ENCODE results near the gene SPHK2. TPM values are rescaled to one million over a fixed set of nuclear protein-coding genes. Genes with fewer than 3 reads are reported as not detected.

Gene SPHK2
- total RNA-seq, 1 donor = 4.5 TPM

Other genes starting within 250 kb of the SPHK2 start
- 20.0 TPM for gene KDELR1, start 228.0 kb upstream of the SPHK2 start, total RNA-seq
- gene GRIN2D, start 225.8 kb upstream of the SPHK2 start, total RNA-seq = 0.10 TPM
- 15.2 TPM for gene GRWD1, start 173.5 kb upstream of the SPHK2 start, total RNA-seq
- 1.7 TPM for gene KCNJ14, start 163.9 kb upstream of the SPHK2 start, total RNA-seq
- gene CYTH2, start 150.1 kb upstream of the SPHK2 start, total RNA-seq = 14.9 TPM
- 1.5 TPM for gene LMTK3, start 107.7 kb upstream of the SPHK2 start, total RNA-seq
- gene SULT2B1, start 67.3 kb upstream of the SPHK2 start, total RNA-seq = not detected
- gene SPACA4, start 12.8 kb upstream of the SPHK2 start, total RNA-seq = not detected
- 0.73 TPM for gene FAM83E, start 4.4 kb upstream of the SPHK2 start, total RNA-seq
- gene RPL18, start 328 bp upstream of the SPHK2 start, total RNA-seq = 2,431 TPM
- 28.2 TPM for gene DBP, start 17.9 kb downstream of the SPHK2 start, total RNA-seq
- gene CA11, start 26.7 kb downstream of the SPHK2 start, total RNA-seq = 2.4 TPM
- 0.63 TPM for gene NTN5, start 53.5 kb downstream of the SPHK2 start, total RNA-seq
- gene FUT2, start 76.5 kb downstream of the SPHK2 start, total RNA-seq = not detected
- gene MAMSTR, start 100.2 kb downstream of the SPHK2 start, total RNA-seq = 0.10 TPM
- gene RASIP1, start 121.1 kb downstream of the SPHK2 start, total RNA-seq = 0.10 TPM
- gene IZUMO1, start 127.4 kb downstream of the SPHK2 start, total RNA-seq = not detected
- not detected for gene FUT1, start 133.1 kb downstream of the SPHK2 start, total RNA-seq
- gene FGF21, start 136.0 kb downstream of the SPHK2 start, total RNA-seq = not detected
- 3.9 TPM for gene BCAT2, start 191.5 kb downstream of the SPHK2 start, total RNA-seq
- gene HSD17B14, start 217.0 kb downstream of the SPHK2 start, total RNA-seq = 0.42 TPM
- 1.3 TPM for gene PLEKHA4, start 249.1 kb downstream of the SPHK2 start, total RNA-seq